GM23338 (cell line): Measurements from ENCODE around the gene THSD4. TPM values are rescaled to one million over a fixed set of nuclear protein-coding genes. Genes with fewer than 3 reads are reported as not detected.

Experiments used
- ATAC-seq: fragments of 200-7000 bp; cut with Tn5 transposase; 3 replicates; pipeline ENCODE4 v1.9.1; 2020
- DNase-seq: peaks from one replicate; pipeline ENCODE4 v3.0.0-alpha.2; 2015; ENCODE audit warnings: low spot score
- H2AFZ ChIP-seq: fragments of 200-600 bp; sonication (generic); 2 replicates; pipeline ENCODE4 v1.8.0; 2016; ENCODE audit warnings: antibody characterized with exemption, mild to moderate bottlenecking, moderate library complexity
- H3F3A ChIP-seq: fragments of 200-600 bp; sonication (generic); replicated peaks from 2 replicates; pipeline ENCODE4 v1.8.0; 2017; ENCODE audit warnings: antibody characterized with exemption, mixed run types, low read depth
- H3K27ac ChIP-seq: fragments of 200-600 bp; sonication (generic); 2 replicates; pipeline ENCODE4 v1.6.1; 2016; ENCODE audit warnings: low read depth
- H3K27me3 ChIP-seq: fragments of 200-600 bp; sonication (generic); 2 replicates; pipeline ENCODE4 v1.8.0; 2016; ENCODE audit warnings: mild to moderate bottlenecking, mixed run types, moderate library complexity; ENCODE audit not compliant: insufficient read depth
- H3K36me3 ChIP-seq: fragments of 200-600 bp; sonication (generic); 2 replicates; pipeline ENCODE4 v1.8.0; 2016; ENCODE audit warnings: mild to moderate bottlenecking; ENCODE audit not compliant: insufficient read depth
- H3K4me1 ChIP-seq: fragments of 200-600 bp; sonication (generic); 2 replicates; pipeline ENCODE4 v1.8.0; 2016; ENCODE audit warnings: mild to moderate bottlenecking, moderate library complexity; ENCODE audit not compliant: insufficient read depth
- H3K4me2 ChIP-seq: fragments of 200-600 bp; sonication (generic); 2 replicates; pipeline ENCODE4 v1.7.1; 2017; ENCODE audit warnings: mixed run types
- H3K4me3 ChIP-seq: fragments of 200-600 bp; sonication (generic); 2 replicates; pipeline ENCODE4 v1.6.1; 2016; ENCODE audit warnings: mixed run types
- H3K79me2 ChIP-seq: fragments of 200-600 bp; sonication (generic); replicated peaks from 2 replicates; pipeline ENCODE4 v1.8.0; 2017; ENCODE audit warnings: mild to moderate bottlenecking; ENCODE audit not compliant: insufficient read depth
- H3K9me2 ChIP-seq: fragments of 200-600 bp; sonication (generic); 2 replicates; pipeline ENCODE4 v1.8.0; 2017; ENCODE audit not compliant: insufficient read depth
- H4K20me1 ChIP-seq: fragments of 200-600 bp; sonication (generic); replicated peaks from 2 replicates; pipeline ENCODE4 v1.8.0; 2017; ENCODE audit warnings: mild to moderate bottlenecking; ENCODE audit not compliant: insufficient read depth
- H3K27ac Mint-ChIP-seq: 2 replicates; pipeline ENCODE4 v1.8.0; 2020; ENCODE audit warnings: inconsistent platforms, mild to moderate bottlenecking, moderate library complexity, mixed read lengths
- H3K27me3 Mint-ChIP-seq: 3 replicates; pipeline ENCODE4 v1.8.0; 2022; ENCODE audit warnings: low read depth, mild to moderate bottlenecking, moderate library complexity, mixed read lengths, inconsistent platforms; ENCODE audit not compliant: insufficient read depth, poor library complexity
- H3K36me3 Mint-ChIP-seq: 3 replicates; pipeline ENCODE4 v1.8.0; 2021; ENCODE audit warnings: low read depth, mild to moderate bottlenecking, inconsistent platforms, moderate library complexity, mixed read lengths
- H3K4me1 Mint-ChIP-seq: 3 replicates; pipeline ENCODE4 v1.8.0; 2020; ENCODE audit warnings: mild to moderate bottlenecking, inconsistent platforms, mixed read lengths
- H3K4me3 Mint-ChIP-seq: 3 replicates; pipeline ENCODE4 v1.8.0; 2021; ENCODE audit warnings: moderate library complexity, mild to moderate bottlenecking, inconsistent platforms, mixed read lengths
- H3K9me3 Mint-ChIP-seq: 3 replicates; pipeline ENCODE4 v1.8.0; 2020; ENCODE audit warnings: moderate library complexity, mild to moderate bottlenecking, inconsistent platforms, mixed read lengths
- CREB1 ChIP-seq: fragments of 250-450 bp; sonication (Bioruptor Pico); IDR thresholded peaks from 2 replicates; pipeline ENCODE4 v1.5.0; 2020; ENCODE audit warnings: low read depth, mild to moderate bottlenecking, moderate library complexity
- EZH2 ChIP-seq: fragments of 200-600 bp; sonication (generic); IDR thresholded peaks from one replicate; pipeline ENCODE4 v1.8.0; 2017; ENCODE audit warnings: antibody characterized with exemption, mild to moderate bottlenecking, low read depth; ENCODE audit not compliant: unreplicated experiment
- EZH2phosphoT487 ChIP-seq: fragments of 200-600 bp; sonication (generic); IDR thresholded peaks from one replicate; pipeline ENCODE4 v1.8.1; 2018; ENCODE audit warnings: antibody characterized with exemption; ENCODE audit not compliant: unreplicated experiment
- JUNB ChIP-seq: IDR thresholded peaks from one replicate; pipeline ENCODE4 v1.6.1; 2016; ENCODE audit warnings: antibody characterized with exemption; ENCODE audit not compliant: unreplicated experiment
- NANOG ChIP-seq: IDR thresholded peaks from 2 replicates; pipeline ENCODE4 v1.6.1; 2016; ENCODE audit warnings: antibody characterized with exemption, borderline replicate concordance
- POLR2AphosphoS5 ChIP-seq: IDR thresholded peaks from 2 replicates; pipeline ENCODE4 v1.6.1; 2016; ENCODE audit warnings: antibody characterized with exemption, low read depth
- REST ChIP-seq: IDR thresholded peaks from one replicate; pipeline ENCODE4 v1.6.1; 2018; ENCODE audit warnings: antibody characterized with exemption; ENCODE audit not compliant: unreplicated experiment
- STAT1 ChIP-seq: IDR thresholded peaks from one replicate; pipeline ENCODE4 v1.6.1; 2016; ENCODE audit warnings: antibody characterized with exemption; ENCODE audit not compliant: unreplicated experiment
- ZNF114 ChIP-seq: fragments of 250-450 bp; sonication (Bioruptor Pico); IDR thresholded peaks from 2 replicates; pipeline ENCODE4 v1.5.0; 2020; ENCODE audit warnings: mild to moderate bottlenecking, moderate library complexity
- ZNF331 ChIP-seq: fragments of 250-450 bp; sonication (Bioruptor Pico); IDR thresholded peaks from 2 replicates; pipeline ENCODE4 v1.5.0; 2020; ENCODE audit warnings: low read depth, mild to moderate bottlenecking, moderate library complexity
- ZNF462 ChIP-seq: fragments of 250-450 bp; sonication (Bioruptor Pico); IDR thresholded peaks from 2 replicates; pipeline ENCODE4 v1.5.0; 2020; ENCODE audit warnings: mild to moderate bottlenecking, moderate library complexity
- polyA plus RNA-seq: library from polyadenylated mRNA; unstranded; fragments of >200 nt; fragmentation: Nextera tagmentation; extraction: Ambion mirVana; gene quantifications from 2 replicates; pipeline ENCODE4 v1.2.1, GENCODE V29; 2016
- total RNA-seq: library from RNA; depleted of rRNA; stranded (reverse); fragments of >200 nt; shearing (Covaris generic); gene quantifications from 2 replicates; pipeline ENCODE4 v1.2.3, GENCODE V29; 2014
- TF ChIP-seq, protein P1 (sequence below), 2 experiments: fragments of 200-600 bp in 1 of 2; sonication (generic) in 1 of 2; conservative IDR thresholded peaks; 2 replicates each; pipeline versions ENCODE4 v1.5.1 to v1.6.1; 2016 to 2017; ENCODE audit warnings: antibody characterized with exemption in 2 of 2, low read depth in 2 of 2, mild to moderate bottlenecking in 2 of 2, moderate library complexity in 1 of 2
- TF ChIP-seq, protein P2 (sequence below): IDR thresholded peaks from 2 replicates; pipeline ENCODE4 v1.6.1; 2016; ENCODE audit warnings: antibody characterized with exemption

Gene THSD4
- total and polyA plus RNA-seq, 2 experiments from 2014 or later: 2.0 to 7.4 TPM

DNA sequence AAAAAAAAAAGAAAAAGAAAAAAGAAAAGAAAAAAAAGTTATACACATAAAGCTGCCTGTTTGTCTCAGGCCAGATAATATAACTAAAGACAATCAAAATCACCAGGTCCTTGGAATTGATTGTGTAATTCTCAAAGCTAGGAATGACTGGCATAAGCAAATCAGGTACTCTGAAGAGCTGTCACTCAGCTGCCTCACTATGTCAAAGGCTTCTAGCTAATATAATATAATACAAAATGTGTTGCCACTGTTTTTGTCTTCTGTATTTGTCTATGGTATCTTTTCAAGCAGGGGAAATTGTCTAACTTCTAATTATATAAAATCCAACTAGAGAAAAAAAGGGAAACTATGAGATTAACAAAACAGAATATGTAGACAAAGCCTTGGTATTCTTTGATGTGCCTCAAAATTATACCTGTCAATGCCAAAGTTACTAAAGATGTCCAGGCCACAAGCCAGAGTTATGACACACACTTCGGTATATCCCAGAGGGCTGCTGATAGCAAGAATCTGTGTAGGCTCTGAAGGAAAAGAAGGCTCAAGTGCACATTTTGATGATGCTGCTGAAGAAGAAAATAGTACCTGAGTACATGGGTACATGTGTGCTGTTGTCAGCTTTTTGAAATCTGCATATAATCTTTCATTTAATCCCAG, 658.1 kb downstream of the THSD4 start:
- DNase-seq (no peak), ATAC-seq (no peak)
- Mint-ChIP-seq H3K36me3 (peaks cover under 1% of the 10 kb centered on the region), H3K4me3 (no peak overlapping the region), H3K27me3 (no peaks in the 10 kb centered on the region), H3K9me3 (peaks cover 4% of the 10 kb centered on the region), H3K27ac (no peak overlapping the region), H3K4me1 (no peaks in the 10 kb centered on the region)
- H3K4me3 ChIP-seq: no peak overlapping the region
- H3K79me2 ChIP-seq: no peaks in the 10 kb centered on the region
- H2AFZ ChIP-seq: no peak overlapping the region
- no peak overlapping the region for H3K4me2 ChIP-seq
- H3K4me1 ChIP-seq: no peaks in the 10 kb centered on the region
- H3K27ac ChIP-seq: no peak overlapping the region
- no peaks in the 10 kb centered on the region for H3K27me3 ChIP-seq
- TF ChIP-seq, protein P1, sequence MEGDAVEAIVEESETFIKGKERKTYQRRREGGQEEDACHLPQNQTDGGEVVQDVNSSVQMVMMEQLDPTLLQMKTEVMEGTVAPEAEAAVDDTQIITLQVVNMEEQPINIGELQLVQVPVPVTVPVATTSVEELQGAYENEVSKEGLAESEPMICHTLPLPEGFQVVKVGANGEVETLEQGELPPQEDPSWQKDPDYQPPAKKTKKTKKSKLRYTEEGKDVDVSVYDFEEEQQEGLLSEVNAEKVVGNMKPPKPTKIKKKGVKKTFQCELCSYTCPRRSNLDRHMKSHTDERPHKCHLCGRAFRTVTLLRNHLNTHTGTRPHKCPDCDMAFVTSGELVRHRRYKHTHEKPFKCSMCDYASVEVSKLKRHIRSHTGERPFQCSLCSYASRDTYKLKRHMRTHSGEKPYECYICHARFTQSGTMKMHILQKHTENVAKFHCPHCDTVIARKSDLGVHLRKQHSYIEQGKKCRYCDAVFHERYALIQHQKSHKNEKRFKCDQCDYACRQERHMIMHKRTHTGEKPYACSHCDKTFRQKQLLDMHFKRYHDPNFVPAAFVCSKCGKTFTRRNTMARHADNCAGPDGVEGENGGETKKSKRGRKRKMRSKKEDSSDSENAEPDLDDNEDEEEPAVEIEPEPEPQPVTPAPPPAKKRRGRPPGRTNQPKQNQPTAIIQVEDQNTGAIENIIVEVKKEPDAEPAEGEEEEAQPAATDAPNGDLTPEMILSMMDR (conservative IDR thresholded peaks at IDR 0.05; ENCODE audit: low read depth in 2 of 2): no peak
- TF ChIP-seq ZNF331 (CRISPR knock-in tag): no peak
- no peak for TF ChIP-seq NANOG
- no peak for TF ChIP-seq EZH2
- no peak for TF ChIP-seq EZH2phosphoT487
- no peak for TF ChIP-seq ZNF462 (CRISPR knock-in tag)
- no peak for TF ChIP-seq JUNB
- TF ChIP-seq POLR2AphosphoS5: no peak
- TF ChIP-seq REST: no peak
- no peak for TF ChIP-seq CREB1 (CRISPR knock-in tag)
- TF ChIP-seq STAT1: no peak
- no peak for TF ChIP-seq ZNF114 (CRISPR knock-in tag)
- TF ChIP-seq, protein P2, sequence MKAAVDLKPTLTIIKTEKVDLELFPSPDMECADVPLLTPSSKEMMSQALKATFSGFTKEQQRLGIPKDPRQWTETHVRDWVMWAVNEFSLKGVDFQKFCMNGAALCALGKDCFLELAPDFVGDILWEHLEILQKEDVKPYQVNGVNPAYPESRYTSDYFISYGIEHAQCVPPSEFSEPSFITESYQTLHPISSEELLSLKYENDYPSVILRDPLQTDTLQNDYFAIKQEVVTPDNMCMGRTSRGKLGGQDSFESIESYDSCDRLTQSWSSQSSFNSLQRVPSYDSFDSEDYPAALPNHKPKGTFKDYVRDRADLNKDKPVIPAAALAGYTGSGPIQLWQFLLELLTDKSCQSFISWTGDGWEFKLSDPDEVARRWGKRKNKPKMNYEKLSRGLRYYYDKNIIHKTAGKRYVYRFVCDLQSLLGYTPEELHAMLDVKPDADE: no peak
- H3F3A ChIP-seq: no peaks in the 10 kb centered on the region
- no peaks in the 10 kb centered on the region for H4K20me1 ChIP-seq
- no peaks in the 10 kb centered on the region for H3K9me2 ChIP-seq
- H3K36me3 ChIP-seq: no peaks in the 10 kb centered on the region
